OCI-LY3 (cell line): ENCODE data around the gene CP.

ENCODE experiments used
- CTCF ChIP-seq: fragments of 200-600, 300-600 bp; sonication (generic); IDR thresholded peaks from 2 replicates; pipeline ENCODE4 v1.5.1; 2014; ENCODE audit warnings: antibody characterized with exemption, low read length, low read depth
- EZH2phosphoT487 ChIP-seq: fragments of 200-600 bp; shearing (Covaris generic); IDR thresholded peaks from 2 replicates; pipeline ENCODE4 v1.6.1; 2018; ENCODE audit warnings: antibody characterized with exemption, mixed run types, low read depth

GRCh38 chr3:149151843-149152242 is 69.8 kb downstream of the CP start:
- TF ChIP-seq CTCF (no peak), EZH2phosphoT487 (no peak)
